Measurements from ENCODE around the gene NDRG4.
A peak's percentile ranks its signal among the peaks of the same experiment; 100 is the strongest.
"Not testable (repeated sequence)": the region's sequence is repeated elsewhere in the genome, so short reads cannot be mapped to it uniquely, and the experiment has no call there.

The NDRG4 gene

DNA sequence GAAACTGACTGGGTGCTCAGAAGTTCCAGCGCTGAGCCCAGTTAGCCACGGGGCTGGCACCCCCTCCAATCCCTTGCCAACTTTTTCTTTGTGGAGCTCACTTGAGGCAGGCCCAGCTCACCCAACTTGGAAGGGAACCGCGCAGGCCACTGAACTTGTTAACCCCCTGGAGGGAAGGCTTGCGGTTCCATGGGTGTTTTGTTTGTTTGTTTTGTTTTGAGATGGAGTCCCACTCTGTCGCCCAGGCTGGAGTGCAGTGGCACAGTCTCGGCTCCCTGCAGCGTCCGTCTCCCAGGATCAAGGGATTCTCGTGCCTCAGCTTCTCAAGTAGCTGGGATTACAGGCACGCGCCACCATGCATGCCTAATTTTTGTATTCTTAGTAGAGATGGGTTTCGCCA, 34.1 kb upstream of the NDRG4 start:
- no peak for DNase-seq

DNA sequence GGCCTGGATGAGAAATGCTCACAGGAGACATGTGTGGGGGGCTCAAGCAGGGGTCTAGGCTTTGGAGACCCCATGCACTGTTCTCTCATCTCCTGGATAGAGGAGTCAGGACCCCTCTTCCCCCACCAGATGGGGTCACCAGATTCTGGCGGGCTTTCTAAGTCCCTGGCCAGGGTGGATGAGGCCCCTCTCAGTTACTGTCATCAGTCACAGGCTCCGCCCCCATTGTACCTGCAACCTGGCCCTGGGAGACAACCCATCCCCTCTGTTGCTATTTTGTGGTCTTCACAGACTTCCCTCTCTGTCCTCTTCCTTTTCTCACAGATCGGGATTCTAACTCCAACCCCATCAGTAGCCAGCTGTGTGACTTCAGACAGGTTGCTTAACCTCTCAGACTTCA, 33.5 kb upstream of the NDRG4 start:
- DNase-seq: no peak

DNA sequence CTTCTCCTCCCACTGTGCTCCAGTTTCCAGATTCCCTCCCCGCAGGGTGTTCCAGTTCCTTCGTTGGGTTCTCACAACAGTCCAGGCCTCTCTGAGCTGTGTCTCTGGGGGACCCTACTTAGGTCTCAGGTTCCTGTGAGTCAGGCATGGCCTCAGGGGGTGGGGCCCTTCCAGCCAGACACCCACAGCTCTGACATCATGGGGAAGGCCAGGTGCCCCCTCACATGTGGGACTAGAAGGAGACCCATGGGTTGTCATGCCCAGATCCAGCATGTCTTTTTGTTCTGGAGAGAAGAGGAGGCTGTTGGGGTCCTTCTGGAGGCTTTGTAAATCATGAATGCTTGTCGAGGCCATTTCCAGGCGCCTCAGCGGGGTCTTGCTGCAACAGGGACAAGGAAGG, 32.0 kb upstream of the NDRG4 start:
- DNase-seq: no peak

DNA sequence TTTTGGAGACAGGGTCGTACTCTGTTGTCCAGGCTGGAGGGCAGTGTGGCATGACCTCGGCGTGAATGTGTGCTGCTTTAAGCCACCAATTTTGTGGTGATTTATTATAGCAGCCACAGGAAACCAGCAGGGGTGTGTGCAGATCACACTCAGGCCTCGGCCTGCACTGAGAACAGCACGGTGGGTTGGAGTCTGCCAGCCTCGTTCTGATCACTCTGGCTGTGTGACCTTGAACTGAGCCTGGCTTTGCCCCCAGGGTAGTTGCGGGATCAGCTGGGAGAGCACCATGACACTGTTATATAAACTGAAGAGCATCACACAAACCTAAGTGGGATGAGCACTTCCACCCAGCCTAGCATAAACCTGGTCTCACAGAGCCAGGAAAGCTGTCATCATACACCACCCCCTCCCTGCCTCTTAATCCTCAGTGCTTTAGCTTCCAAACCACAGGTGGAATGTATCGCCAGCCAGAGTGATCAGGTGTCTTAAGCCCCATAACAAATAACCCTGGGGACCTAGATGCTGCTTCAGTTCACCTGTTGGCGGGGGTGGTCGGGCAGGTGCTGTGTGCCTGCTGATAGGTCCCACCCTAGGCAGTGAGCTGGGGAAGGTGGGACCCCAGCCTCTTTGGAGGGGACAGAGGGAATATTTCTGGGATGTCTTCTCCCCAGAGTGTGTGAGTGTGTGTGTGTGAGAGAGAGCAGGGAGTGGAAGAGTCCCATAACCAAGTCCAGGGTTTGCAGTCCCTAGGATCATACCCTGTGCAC, 28.6 kb upstream of the NDRG4 start:
- DNase-seq: no peak

DNA sequence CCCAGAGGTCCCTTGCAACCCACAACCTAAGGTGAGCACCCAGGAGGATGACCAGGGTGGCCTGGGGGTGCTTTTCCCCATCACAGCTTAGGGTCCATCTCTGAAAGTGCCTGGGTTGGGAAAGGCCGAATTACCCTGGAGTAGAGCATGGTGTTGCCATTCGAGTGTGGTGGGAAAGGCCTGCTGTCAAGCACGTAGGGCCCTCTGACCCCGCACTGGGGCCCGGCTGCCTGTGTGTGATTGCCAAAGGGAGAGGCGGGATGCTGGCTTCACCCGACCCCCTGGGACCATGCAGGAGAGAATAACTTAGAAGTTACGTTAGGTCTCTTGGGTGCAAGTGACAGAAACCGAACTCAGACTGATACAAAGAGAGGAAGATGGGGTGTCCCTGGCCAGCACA, 27.7 kb upstream of the NDRG4 start:
- DNase-seq: no peak

DNA sequence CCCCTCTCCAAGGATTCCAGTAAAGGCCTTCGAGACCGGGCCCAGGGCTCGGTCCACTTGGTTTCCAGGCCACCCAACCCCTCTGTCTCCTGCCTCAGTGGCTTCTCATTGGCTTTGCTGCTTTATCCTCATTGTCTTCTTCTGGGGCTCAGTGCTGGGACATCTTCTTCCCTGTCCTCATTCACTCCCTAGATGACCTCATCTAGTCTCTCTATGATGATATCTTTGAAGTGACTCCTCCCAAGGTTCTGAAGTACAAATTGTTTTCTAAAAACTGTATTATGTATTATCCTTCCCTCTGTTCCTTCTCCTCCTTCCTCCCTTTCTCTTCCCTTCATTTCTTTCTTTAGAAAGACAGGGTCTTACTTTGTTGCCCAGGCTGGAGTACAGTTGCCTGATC, 27.1 kb upstream of the NDRG4 start:
- DNase-seq: no peak

DNA sequence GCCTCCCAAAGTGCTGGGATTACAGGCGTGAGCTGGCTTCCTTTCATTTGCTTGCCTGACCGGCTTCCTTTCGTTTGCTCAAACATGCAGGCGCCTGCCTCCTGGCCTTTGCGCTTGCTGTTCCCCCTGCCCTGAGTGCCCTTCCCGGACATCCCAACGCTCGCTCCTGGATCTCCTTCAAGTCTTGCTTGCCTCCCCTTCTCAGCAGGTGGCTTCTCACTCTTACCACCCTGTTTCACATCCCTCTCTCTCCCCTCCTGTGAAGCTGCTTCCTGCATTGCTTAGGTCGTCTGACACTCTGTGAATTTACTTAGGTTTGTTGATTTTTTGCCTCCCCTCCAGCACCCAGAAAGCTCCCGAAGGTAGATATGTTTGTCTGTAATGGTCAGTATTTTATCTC, 25.6 kb upstream of the NDRG4 start:
- DNase-seq: no peak

DNA sequence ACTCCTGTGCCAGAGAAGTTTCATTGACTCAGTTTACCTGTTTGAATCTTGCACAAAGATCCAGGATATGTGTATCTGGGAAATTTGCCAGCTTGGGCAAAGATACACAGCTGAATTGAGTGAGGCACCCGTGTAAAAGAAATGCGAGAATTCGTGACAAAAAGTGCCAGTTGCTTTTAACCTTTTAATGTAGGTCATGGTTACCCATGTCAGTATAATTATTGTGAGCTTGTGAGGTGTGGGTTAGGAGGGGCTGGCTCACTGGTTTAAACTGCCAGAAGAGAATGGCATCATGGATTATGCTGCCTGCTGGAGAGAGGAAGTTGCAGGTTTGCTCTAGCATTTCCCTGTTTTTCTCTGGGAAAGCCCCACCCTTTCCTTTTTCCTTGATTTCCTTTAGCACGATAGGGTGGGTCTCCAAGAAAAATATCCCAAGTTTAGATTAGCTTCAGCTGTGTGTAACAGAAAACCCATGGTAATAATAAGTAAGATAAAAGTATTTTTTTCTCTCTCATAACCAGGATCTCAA, 24.8 kb upstream of the NDRG4 start:
- no peak for DNase-seq

DNA sequence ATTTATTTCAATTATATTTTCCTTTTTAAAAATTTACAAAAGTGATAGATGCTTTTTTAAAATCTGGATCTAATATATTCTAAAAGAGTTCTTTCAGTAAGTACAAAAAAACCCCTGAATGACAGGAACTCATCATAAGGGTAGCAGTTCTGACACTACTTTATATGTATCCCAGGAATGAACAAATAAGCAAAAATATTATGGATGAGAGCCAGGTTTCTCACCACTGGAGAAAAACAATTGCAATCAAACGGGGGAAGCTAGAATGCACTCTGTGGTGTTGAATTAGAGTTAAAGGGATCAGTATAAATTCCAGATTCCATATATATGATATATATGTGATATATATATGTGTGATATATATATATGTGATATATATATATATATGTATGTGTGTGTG, 23.2 kb upstream of the NDRG4 start:
- DNase-seq: no peak

DNA sequence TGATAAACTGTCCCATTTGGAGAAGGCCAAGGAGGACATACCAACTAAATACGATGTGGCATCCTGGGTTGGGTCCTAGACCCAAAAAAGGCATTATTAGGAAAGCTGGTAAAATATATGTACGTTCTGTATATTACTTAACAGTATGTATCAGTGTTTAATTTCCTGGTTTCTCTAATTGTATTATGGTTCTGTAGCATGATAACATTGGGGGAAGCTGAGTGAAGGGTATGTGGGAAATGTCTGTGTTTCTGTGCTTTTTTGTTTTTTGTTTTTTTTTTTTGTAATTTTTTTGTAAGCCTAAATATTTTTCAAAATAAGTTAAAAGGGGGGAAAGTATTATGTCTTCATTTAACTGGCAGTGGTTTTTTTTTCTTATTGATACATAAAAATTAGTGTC, 21.5 kb upstream of the NDRG4 start:
- no peak for DNase-seq

DNA sequence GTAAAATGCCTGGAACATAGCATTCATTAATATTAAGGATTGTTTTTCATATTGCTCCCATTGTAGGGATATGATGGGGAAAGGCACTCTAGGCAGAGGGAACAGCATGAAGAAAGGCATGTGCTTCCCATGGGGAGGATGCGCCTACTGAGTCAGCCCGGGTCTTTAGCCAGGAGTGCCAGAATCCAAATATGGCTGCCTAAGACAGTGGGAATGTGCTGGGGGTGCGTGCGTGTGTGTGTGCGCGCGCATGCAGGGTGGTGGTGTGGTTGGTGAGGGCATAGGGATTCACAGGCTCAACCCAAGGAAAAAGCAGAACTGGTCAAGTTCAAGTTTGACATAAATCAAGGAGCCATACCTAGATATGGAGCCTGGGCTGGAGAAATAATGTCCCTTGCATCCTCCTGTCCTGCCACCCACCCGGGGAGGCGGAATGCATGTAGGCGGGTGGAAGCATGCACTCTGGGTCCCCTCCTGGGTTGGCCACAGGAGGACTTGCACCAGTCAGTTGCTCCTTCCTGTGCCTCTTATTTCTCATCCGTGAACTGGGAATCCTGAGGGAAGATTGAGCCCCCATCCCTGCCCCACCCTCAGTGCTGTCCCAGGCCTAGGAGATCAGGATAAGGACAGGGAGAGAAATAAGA, 18.6 kb upstream of the NDRG4 start:
- no peak for DNase-seq

DNA sequence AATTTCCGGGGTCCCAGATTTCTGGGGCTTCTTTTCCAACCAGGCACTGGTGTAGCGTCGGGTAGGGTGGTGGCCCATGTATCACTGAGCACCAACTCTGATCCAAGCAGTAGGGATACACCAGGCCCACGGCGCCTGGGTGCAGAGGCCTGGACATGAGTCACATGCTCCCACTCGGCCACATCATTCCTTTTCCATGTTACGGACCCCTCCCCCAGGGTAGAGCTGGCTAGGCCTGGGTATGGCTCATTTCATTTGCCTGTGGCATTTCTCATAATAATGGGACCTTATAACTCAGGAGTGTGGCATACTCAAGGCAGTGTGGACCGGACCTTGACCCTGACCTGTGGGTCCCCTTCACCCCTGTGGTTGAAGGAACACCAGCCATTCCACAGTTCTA, 18.0 kb upstream of the NDRG4 start:
- DNase-seq: no peak

DNA sequence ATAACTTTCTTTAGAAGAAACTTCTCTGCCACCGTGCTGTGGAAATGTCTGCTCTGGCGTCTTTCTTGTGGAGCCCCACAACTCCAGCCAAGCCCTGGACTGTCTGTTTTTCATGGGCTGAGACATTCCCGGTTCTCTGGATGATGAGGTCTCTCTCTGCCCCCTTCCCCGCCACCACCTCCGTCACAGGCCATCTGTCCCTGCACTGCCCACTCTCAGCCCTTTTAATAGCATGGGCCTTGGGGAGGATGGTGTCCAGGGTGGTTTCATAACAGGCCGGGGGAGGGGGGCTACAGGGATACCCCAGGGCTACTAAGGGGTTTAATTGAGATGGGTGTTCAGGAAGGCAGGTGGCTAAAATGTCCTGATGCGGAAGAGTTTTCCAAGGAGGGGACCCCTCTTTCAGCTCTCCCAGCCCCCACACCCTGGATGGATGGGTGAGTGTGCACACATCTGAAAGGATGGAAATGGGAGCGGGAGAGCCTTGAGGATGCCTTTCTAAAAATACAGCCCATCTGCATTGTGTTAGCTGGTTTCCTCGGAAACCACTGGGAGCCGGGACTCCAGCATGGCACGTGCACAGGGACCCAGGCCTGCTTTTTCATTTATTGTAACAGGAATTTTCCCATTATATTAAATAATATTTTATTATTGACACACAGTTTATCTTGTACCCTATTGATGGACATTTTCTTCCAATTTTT, 14.6 kb upstream of the NDRG4 start:
- no peak for DNase-seq

DNA sequence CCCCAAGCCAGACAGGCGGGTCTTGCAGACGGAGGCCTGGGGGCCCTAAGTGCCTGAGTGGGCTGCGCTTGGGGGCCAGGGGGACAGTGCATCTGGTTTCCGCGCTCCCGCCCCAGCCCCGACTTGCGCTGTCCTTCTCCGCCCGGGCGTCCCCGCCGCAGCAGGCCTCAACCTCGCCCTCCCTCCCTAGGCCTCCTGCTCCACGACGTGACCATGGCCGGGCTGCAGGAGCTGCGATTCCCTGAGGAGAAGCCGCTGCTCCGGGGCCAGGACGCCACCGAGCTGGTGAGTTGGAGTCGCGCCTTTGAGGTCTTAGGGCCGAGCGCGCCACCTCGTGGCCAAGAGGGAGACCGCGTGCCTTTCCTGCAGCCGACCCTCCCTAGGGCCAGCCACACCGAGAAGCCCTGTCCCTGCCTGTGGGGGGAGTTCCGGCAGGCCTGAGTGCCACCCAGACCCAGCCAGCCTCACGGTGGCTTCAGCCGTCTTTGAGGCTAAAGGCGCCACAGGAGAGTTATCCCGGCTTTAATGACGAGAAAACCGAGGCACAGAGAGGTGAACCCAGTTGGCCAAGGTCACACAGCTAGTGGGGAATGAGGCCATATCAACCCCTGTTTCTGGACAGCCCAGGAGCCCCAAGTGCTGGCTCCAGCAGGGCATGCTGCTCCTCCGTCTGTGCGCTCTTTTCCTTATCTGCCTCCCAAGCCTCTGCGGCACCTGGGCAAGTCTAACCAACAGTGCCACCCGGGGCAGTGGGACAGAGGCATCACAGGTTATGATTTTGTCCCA, 12.2 kb upstream of the NDRG4 start:
- no peak for DNase-seq

DNA sequence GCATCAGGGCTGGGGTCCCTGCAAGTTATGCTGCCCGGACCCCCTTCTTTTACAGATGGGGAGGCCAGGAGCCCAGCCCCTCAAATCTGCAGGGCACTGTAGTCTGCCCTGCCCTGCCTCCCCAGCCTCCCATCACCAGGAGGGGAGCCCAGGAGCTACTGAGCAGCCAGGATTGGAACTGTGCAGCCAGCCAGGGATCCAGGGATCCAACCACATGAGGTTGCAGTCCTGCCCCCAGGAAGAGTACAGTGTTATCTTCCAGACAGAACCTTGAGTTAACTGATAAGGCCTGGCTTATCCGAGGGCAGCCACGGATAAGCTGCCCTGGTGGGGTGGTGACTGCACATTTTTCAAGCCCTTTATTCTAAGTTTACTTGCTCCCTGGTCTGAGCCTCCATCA, 11.4 kb upstream of the NDRG4 start:
- DNase-seq: no peak

DNA sequence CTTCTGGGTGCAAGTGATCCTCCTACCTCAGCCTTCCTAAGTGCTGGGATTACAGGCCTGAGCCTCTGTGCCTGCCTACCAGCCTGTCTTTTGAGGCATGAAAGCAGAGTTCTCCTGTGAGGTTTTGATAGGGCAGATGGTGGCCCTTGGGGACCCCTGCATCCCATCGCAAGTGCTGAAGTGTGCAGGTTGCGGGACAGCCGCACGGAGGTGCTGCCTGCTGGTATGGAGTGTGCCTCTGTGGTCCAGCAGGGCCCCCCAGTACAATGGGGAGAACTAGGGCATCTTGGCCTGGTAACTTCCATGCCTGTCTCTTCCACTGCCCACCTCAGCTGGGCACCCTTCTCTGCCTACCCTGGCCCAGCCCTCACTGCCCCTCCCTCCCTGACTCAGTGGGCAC, 9.9 kb upstream of the NDRG4 start:
- no peak for DNase-seq

DNA sequence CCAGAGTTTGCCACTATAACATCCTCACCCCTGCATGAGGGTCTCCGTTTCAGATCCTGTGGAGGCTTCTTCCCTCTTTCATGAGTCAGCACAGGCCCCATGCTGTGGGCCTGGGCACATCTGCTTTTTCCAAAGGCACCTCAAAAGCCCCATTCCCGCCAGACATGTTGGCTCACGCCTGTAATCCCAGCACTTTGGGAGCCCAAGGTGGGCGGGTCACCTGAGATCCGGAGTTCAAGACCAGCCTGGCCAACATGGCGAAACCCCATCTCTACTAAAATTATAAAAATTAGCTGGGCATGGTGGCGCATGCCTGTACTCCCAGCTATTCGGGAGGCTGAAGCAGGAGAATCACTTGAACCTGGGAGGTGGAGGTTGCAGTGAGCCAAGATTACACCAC, 9.4 kb upstream of the NDRG4 start:
- not testable (repeated sequence) for DNase-seq

DNA sequence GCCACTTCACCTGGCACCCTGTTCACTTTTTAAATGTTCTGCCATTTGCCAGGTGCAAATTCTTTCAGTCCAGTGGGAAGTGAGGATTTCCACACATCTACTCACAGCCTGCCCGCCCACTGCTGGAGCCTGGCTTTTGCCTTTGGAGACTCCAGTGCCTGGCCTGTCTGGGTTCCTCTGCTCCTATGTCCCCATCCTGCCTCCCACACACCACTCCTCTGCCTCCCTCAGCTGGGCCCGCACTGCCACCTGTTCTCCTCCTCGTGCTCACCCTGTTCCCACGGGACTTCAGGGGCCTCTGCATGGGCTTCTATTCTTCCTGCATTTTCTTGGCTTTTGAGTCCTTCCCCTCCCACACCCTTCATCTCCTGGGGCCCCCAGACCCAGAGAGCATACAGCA, 7.9 kb upstream of the NDRG4 start:
- DNase-seq: no peak

DNA sequence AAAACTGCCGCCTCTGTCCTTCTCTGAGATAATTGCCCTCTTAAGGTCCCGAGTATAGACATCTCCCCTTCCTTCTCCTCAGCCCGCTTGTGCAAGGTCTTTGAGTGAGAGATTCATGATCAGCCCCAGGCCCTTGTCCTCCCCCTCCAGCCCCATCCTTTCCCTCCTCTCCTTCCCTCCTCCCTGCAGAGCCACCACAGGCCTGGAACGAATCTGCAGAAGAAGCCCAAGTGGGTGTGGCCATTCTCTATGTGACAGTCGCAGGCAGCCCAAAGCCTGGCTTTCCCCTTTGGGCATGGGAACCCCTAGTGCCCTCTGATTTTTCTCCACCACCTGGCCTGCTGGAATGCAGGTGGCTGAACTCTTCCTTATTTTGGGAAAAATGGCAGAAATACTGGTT, 7.2 kb upstream of the NDRG4 start:
- DNase-seq: no peak

DNA sequence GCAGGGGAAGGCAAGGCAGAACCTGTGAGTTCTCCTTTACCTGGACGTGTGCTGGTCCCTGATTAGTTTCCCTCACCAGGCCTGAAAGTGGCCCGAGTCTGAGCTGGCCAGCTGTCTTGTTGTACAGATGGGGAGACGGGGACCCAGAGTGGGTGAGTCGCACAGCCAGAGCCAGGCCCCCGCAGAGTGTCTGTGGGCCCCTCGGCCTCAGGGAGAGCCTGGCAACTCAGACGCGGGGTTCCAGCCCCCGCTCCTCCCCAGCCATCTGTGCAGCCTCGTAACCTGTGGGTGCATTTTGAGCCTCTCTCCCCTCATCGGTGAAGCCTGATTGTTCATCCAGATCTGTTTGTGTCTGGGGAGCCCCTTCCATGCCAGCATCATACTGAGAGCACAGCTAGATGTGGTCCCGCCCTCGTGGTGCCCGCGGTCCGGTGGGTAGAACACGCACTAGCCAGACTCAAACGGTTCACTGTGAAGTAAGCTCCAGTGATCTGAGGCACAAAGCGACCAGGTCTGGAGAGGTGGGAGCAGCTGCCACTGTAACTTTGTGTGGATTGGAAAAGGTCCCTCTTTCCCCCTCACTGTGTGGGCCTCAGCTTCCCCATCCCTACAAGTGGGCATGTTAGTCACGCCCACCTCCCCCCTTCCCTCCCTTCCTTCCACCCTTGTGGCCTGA, 6.0 kb upstream of the NDRG4 start:
- no peak for DNase-seq

DNA sequence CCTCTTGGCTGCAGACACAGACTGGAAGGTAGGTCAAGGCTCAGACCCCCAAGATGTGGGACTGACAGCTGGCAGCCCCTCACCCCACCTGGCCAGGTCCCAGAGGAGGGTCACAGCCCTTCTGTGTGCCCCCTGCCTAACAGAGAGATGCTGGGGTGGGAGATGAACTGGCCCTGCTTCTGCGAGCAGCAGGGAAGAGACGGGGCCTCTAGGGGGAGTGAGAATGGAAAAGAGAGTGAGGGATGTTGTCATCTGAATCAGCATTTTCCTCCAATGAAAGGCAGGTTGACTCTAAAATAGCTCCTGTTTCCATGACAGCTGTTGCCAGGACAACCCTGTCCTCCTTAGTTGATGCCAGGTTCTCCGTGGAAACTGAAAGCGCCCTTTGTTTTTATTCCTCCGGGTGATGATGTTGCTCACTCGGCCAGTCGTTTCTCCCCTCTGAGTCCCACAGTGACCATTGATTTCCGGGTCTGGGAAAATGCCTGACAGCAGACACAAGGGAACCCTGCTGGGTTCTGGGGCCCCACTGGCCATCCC, 4.9 kb upstream of the NDRG4 start:
- peak; percentile 74 for DNase-seq

Measured in NCI-H2029 (cell line).